ENCODE data around the gene DNAJC27.

- TF ChIP-seq PRDM15 (CRISPR knock-in tag; IDR thresholded peaks at IDR 0.05), result no peak
- no peak for TF ChIP-seq KAT7 (CRISPR knock-in tag; IDR thresholded peaks at IDR 0.05; ENCODE audit: borderline replicate concordance)
- no peak for TF ChIP-seq ZNF512 (CRISPR knock-in tag; IDR thresholded peaks at IDR 0.05; ENCODE audit: borderline replicate concordance)
- no peak for TF ChIP-seq CTCF (IDR thresholded peaks at IDR 0.05)
- no peak for TF ChIP-seq ETV6 (CRISPR knock-in tag; IDR thresholded peaks at IDR 0.05)
- no peak for TF ChIP-seq GABPB1 (CRISPR knock-in tag; IDR thresholded peaks at IDR 0.05)
- TF ChIP-seq ZNF232 (CRISPR knock-in tag; IDR thresholded peaks at IDR 0.05), result no peak
Observed at GRCh38 chr2:24919506-24920097, 52.2 kb downstream of the DNAJC27 start.

All from WTC11 (cell line).